Measurements from ENCODE around the gene CPA3. TPM values are rescaled to one million over a fixed set of nuclear protein-coding genes. Genes with fewer than 3 reads are reported as not detected.

CPA3 gene
- total RNA-seq, 1 donor from 2014 or later = not detected

GRCh38 chr3:148861277-148861869 is 3.7 kb upstream of the CPA3 start:
- DNase-seq (ENCODE audit: low read depth) = peak; percentile 55

DNA sequence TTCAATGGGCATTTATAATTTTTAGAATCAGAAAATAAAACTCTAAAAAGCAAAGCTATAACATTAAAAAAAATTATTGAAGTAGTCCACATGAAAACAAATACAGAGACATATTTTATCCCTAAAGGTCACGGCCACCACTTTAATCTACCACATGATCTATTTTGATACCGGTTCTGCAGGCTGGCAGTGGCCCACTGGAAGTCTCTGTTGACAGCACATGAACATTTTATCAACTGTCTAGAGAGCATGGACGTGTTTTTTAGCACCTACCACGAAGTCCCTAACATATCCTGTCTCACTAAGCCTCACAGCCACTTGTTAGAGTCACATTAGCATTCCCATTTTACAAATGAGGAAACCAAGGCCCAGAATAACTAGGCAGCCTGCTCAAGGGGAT is 1.8 kb upstream of the CPA3 start:
- DNase-seq (ENCODE audit: low read depth) = no peak

DNA sequence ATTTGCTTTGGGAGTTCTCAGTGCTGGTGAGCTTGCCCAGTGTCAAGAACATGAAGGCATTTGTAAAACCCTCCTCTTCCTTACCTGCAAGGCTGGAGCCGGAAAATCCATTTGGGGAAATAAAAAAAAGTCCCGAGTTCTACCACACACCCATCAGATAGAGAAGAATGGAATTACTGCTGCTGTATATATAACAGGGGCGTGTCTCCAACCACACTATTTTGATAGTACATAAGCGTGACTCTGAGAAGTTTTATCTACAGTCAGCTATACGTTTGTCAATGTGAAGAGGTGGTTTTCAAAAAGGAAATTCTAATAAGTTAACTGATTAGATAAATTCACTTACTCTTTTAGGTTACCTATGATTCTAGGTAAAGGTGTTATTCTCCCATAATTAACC is 1.3 kb upstream of the CPA3 start:
- DNase-seq (ENCODE audit: low read depth) = no peak

DNA sequence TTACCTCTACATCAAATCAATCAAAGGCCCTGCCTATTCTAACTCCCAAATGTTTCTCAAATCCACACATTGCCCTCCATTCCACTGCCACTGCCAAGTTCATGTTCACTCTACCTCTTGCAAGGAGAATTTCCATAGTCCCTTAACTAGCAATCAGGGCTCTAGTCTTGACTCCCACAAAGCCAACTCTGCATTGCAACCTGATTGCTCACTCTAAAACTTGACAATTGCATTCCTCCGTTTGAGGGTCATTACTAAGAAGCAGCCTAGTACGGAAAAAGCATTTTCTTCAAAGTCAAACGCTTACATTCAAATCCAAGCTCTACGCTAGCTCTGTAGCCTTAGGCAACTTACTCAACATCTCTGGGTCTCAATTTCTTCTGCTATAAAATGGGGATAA is 1.2 kb downstream of the CPA3 start:
- DNase-seq (ENCODE audit: low read depth) = peak; percentile 47

DNA sequence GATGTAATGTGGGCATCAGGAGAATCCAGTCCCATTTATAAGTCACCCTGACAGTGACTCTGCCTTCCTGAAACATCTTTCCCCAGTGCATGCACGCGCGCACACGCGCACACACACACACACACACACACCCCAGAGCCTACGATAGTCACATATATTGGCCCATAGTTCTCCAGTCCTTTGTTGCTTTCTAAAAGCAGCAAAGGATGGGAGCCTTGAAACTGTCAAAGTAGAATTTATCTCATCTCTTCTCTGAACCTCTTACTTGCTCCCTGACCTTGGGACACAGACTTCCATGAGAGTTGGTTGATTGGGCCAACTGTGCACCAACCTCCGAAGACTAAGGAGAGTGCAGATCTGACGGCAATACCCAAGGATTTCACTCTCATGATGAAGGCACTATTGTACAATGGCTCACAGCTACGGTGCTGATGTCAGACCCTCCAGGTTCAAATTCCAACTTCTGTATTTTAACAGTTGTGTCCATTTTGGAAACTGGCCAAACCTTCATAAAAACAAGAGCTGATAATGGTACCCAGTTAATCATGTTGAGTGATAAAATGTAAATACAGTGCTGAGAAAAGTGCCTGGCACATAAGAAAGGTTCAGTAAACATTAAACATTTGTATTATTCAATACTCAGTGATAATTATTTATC is 8.3 kb downstream of the CPA3 start:
- DNase-seq (ENCODE audit: low read depth) = no peak

DNA sequence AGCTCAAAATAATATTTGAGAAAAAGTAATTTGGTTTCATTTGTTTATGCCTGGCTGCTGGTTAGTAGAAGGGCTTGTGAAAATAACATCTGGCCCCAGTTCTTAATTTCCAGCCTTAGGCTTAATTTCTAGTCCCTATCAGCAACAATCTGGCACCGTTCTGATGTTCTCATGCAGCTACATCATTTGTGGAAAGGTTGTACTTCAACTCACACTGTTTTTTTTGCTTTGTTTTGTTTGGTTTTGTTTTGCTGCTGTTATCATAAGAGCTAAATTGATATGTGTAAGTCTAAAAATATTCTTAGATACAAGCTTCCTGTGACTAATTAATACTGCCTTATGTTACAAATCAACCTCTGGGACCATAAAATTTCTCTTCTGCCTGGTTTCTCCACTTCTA is 8.9 kb downstream of the CPA3 start:
- DNase-seq (ENCODE audit: low read depth) = no peak

GRCh38 chr3:148878095-148878494 is 13.0 kb downstream of the CPA3 start:
- no peak for DNase-seq (ENCODE audit: low read depth)

DNA sequence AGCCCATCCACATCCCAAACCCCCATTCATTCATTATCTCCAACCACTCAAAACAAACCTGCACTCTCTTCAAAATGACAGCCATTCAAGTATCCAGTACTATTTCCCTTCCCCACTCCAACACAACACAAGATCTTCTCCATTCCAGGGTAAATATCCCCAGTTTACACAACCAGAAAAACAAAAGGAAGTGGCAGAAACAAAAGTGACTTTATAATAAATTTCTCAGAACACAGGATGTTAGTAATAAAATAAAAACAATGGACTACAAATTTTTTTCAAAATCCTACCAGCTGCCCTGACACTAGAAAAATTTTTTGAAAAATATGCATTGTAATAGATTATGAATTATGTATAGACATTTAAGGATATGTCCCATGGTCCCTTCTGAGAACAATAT is 14.2 kb downstream of the CPA3 start:
- DNase-seq (ENCODE audit: low read depth) = no peak

GRCh38 chr3:148880681-148881080 is 15.6 kb downstream of the CPA3 start:
- peak; percentile 35 for DNase-seq (ENCODE audit: low read depth)

DNA sequence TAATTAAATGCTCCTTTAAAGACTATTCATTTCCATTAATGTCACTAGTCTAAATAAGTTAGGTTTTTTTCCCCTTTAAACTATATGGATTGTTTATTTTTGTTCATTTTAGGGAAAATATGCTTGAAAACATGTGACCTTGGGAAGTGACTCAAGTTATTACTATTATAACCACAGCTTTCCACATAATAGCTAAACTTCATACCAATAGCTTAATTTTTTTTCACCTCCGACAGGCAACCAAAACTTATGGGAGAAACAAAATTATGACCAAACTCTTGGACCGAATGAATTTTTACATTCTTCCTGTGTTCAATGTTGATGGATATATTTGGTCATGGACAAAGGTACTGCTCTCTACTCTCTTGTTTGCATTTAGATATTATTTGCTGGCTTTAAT is 16.2 kb downstream of the CPA3 start:
- DNase-seq (ENCODE audit: low read depth) = no peak

GRCh38 chr3:148882288-148882687 is 17.2 kb downstream of the CPA3 start:
- peak; percentile 3 for DNase-seq (ENCODE audit: low read depth)

DNA sequence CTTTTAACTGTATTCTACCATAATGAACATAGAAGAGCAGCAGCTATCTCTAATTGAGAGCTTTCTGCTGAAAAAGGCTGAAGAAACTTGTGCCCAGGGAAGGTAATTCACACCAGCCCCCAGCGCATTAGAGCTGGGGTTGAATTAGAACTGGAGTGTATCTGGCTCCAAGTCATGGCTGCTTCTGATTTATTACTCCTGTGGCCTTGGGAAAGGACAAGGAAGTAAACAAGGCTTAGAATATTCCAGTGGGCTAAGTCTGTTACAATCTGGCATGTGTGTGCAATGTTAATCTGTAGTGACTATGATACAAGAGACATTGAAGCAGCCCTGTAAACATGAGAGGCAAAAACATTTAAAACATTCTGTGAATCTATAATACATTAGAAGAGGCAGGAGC is 18.1 kb downstream of the CPA3 start:
- no peak for DNase-seq (ENCODE audit: low read depth)

DNA sequence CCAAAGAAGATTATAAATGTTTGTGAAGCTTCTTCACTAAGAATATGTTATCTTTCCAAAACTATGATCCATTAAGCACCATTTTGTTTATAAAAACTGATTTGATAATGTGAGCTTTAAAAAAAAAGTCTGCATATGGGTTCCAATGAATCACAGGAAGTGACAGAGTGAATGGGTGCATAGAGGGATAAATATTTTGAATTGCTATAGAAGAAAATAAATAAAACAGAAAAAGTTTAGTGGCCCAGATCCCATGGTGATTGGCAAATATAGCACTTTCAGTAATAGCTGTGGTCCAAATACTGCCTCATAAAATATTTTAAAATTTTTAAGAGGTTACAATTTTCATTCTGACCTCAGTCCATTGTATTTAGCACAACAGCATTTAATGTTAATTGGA is 19.2 kb downstream of the CPA3 start:
- DNase-seq (ENCODE audit: low read depth) = no peak

DNA sequence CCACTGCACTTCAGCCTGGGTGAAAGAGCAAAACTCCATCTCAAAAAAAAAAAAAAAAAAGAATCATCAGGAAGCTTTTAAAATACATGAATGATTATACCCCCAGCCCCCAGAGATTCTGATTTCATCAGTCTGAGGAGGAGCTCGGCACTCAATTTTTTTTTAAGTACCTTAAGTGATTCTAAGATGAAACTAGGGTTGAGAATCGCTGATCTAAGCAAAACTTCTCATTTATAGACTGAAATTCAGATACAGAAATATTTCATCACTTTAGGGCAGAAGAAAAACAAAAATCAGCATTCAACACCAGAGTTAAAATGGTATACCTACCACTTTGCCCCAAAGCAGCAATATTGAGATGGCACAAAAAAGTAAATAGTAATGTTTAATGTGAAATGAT is 24.7 kb downstream of the CPA3 start:
- DNase-seq (ENCODE audit: low read depth) = no peak

- DNase-seq (ENCODE audit: low read depth) = no peak
Observed at GRCh38 chr3:148896062-148896461, 31.0 kb downstream of the CPA3 start.

DNA sequence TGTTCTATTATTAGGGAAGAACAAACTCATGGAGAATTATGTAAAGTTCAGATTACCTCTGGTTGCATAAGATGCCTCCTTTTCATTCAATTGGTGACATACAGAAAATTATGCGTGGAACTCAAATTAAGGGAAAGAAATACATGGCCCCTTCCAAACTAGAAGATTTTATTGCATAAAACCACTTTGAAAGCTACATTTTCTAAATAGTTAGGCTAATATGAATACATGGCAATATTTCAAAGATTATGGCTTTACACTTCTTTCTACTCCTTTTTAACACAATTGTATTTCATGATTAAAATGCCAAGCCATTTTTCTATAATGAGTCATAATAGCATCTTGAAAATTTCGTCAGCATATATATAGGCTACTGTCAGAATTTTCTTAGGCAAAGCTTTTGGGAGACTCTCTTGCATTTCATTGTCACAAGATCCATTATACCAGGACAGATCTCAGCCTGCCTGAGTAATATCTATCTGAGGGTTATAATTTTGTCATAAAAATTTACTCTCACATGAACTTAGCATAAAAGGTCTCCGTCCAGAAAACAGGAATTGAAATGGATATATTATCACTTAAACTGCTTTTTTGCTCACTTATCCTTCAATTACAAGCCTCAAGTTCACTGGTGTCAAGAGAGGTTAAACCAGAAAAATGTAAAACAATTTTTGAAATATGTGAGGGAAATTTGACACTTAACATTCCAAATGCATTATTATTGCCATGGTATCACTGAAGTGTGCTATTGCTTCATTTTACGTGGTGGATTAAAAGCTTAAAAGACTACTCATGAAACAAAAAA is 37.1 kb downstream of the CPA3 start:
- no peak for DNase-seq (ENCODE audit: low read depth)

DNA sequence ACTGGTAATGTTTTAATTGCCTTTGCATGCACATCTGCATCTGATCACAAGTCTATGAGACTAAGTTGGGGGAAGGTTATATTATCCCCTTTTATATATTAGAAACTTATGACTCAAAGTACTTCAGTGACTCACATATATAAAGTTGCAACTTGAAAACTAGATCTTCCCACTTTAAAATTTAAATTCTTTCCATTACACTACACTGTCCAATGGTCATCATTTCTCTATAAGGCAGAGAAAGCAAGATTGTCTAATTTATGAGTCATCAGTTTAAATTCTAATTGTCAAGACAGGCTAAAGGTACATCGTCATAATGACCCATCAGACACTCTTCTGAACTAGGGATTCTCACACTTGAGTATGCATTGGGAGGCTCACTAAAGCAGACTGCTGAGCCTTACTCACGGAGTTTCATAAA is 37.9 kb downstream of the CPA3 start:
- no peak for DNase-seq (ENCODE audit: low read depth)

- no peak for DNase-seq (ENCODE audit: low read depth)
Observed at GRCh38 chr3:148903941-148904340, 38.8 kb downstream of the CPA3 start.

- DNase-seq (ENCODE audit: low read depth) = no peak
Observed at GRCh38 chr3:148906667-148907066, 41.6 kb downstream of the CPA3 start.

GRCh38 chr3:148911173-148911572 is 46.1 kb downstream of the CPA3 start:
- DNase-seq (ENCODE audit: low read depth) = peak; percentile 37

GRCh38 chr3:148911592-148911991 is 46.5 kb downstream of the CPA3 start:
- no peak for DNase-seq (ENCODE audit: low read depth)

- DNase-seq (ENCODE audit: low read depth) = no peak
Observed at GRCh38 chr3:148914936-148915690, 50.0 kb downstream of the CPA3 start.

Measured in renal cortical epithelial cell (primary cell).